ENCODE data around the gene PSPN. TPM values are rescaled to one million over a fixed set of nuclear protein-coding genes. Genes with fewer than 3 reads are reported as not detected.

Gene PSPN
- total and polyA plus RNA-seq, 2 of the 13 experiments (the other 11 are each of a cell fraction or from before 2014, with no cell fraction given) = 0.69 to 1.1 TPM

DNA sequence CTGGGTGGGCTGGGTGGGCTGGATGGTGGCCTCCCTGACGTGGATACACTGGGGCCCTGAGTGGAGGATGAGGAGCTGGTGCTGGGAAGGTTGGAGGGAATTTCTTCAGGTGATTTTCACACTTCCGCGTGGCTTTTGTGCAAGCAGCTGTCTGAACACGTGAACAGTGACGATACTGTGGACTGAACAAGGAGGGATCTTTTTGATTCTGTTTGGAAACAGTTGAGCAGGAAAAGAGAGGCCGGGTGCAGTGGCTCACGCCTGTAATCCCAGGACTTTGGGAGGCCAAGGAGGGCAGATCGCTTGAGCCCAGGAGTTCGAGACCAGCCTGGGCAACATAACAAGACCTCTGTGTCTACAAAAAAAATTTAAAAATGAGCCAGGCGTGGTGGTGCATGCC, 26.3 kb upstream of the PSPN start:
- Histone ChIP-seq H3K79me2 (ENCODE audit: insufficient read depth, low read length) (no peaks in the 10 kb centered on the region), H2AFZ (ENCODE audit: low read length) (no peak overlapping the region), H3K4me3 (replicated peaks in 1 of 3; ENCODE audit: insufficient read depth in 1 of 3, low read depth in 2 of 3, low read length in 3 of 3) (peak overlapping the region in 1 of 3 experiments; percentile 50; a peak in 1 of 6 replicates), H3K27ac (ENCODE audit: extremely low read length, insufficient read depth, low read length) (no peak overlapping the region), H3K36me3 (replicated peaks in 1 of 2; ENCODE audit: control insufficient read depth in 1 of 2, insufficient read depth in 2 of 2, low read length in 2 of 2) (no peaks in the 10 kb centered on the region), H4K20me1 (ENCODE audit: insufficient read depth, low read length) (no peaks in the 10 kb centered on the region), H3K9me3 (ENCODE audit: low read length) (no peaks in the 10 kb centered on the region), H3K27me3 (ENCODE audit: control insufficient read depth in 1 of 2, insufficient read depth in 2 of 2, low read length in 2 of 2) (no peaks in the 10 kb centered on the region), H3K9ac (ENCODE audit: insufficient read depth, low read depth, low read length) (no peak overlapping the region), H3K4me1 (ENCODE audit: insufficient read depth, low read length) (peaks cover 18% of the 10 kb centered on the region), H3K4me2 (ENCODE audit: low read depth, low read length) (peak overlapping the region; percentile 74)
- DNase-seq (ENCODE audit: low spot score) (no peak), FAIRE-seq (no peak), ATAC-seq (no peak)
- ChIA-PET CTCF (ENCODE audit: low intra/inter-chr PET ratio, low total read pairs) (no interaction called here), POLR2A (interaction anchor here (0.6 to 3.3 kb wide), 5 partner anchors 9 to 572 kb away, joined by 3 to 17 read pairs (median 5); partner anchors contain the start of genes ALKBH7, CLPP and GTF2F1)
- no TSS peak for BruUV-seq (replicated peaks)
- 12% methylated on average over 8 of the region's 10 CpGs for WGBS (ENCODE audit: low lambda C conversion rate)
- TF ChIP-seq, protein P1, sequence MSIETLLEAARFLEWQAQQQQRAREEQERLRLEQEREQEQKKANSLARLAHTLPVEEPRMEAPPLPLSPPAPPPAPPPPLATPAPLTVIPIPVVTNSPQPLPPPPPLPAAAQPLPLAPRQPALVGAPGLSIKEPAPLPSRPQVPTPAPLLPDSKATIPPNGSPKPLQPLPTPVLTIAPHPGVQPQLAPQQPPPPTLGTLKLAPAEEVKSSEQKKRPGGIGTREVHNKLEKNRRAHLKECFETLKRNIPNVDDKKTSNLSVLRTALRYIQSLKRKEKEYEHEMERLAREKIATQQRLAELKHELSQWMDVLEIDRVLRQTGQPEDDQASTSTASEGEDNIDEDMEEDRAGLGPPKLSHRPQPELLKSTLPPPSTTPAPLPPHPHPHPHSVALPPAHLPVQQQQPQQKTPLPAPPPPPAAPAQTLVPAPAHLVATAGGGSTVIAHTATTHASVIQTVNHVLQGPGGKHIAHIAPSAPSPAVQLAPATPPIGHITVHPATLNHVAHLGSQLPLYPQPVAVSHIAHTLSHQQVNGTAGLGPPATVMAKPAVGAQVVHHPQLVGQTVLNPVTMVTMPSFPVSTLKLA (IDR thresholded peaks at IDR 0.05) = peak; percentile 59
- TF ChIP-seq HMGA1 (CRISPR knock-in tag; conservative IDR thresholded peaks at IDR 0.05) (no peak), NFIC (IDR thresholded peaks at IDR 0.05; ENCODE audit: low read length) (no peak), ZNF441 (CRISPR knock-in tag; IDR thresholded peaks at IDR 0.05; ENCODE audit: borderline replicate concordance) (peak; percentile 84), ZSCAN31 (CRISPR knock-in tag; IDR thresholded peaks at IDR 0.05; ENCODE audit: low read depth) (no peak), PTBP1 (IDR thresholded peaks at IDR 0.05; ENCODE audit: low read depth, low read length, poor library complexity, severe bottlenecking) (no peak), ZMAT3 (CRISPR knock-in tag; conservative IDR thresholded peaks at IDR 0.05) (0 out of 2 replicates have a peak, but pooled peaks have one; percentile 3), ZNF468 (CRISPR knock-in tag; IDR thresholded peaks at IDR 0.05) (no peak)
- TF ChIP-seq, protein P2, sequence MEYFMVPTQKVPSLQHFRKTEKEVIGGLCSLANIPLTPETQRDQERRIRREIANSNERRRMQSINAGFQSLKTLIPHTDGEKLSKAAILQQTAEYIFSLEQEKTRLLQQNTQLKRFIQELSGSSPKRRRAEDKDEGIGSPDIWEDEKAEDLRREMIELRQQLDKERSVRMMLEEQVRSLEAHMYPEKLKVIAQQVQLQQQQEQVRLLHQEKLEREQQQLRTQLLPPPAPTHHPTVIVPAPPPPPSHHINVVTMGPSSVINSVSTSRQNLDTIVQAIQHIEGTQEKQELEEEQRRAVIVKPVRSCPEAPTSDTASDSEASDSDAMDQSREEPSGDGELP (IDR thresholded peaks at IDR 0.05; ENCODE audit: borderline replicate concordance, low read depth) = peak; percentile 54; the same call in 1 of the 2 replicates
- TF ChIP-seq, protein P3, sequence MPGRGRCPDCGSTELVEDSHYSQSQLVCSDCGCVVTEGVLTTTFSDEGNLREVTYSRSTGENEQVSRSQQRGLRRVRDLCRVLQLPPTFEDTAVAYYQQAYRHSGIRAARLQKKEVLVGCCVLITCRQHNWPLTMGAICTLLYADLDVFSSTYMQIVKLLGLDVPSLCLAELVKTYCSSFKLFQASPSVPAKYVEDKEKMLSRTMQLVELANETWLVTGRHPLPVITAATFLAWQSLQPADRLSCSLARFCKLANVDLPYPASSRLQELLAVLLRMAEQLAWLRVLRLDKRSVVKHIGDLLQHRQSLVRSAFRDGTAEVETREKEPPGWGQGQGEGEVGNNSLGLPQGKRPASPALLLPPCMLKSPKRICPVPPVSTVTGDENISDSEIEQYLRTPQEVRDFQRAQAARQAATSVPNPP (CRISPR knock-in tag; IDR thresholded peaks at IDR 0.05) = no peak
- TF ChIP-seq, protein P4, sequence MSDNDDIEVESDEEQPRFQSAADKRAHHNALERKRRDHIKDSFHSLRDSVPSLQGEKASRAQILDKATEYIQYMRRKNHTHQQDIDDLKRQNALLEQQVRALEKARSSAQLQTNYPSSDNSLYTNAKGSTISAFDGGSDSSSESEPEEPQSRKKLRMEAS (IDR thresholded peaks at IDR 0.05) = peak; percentile 32; the same call in 1 of the 2 replicates
- TF ChIP-seq, protein P5, sequence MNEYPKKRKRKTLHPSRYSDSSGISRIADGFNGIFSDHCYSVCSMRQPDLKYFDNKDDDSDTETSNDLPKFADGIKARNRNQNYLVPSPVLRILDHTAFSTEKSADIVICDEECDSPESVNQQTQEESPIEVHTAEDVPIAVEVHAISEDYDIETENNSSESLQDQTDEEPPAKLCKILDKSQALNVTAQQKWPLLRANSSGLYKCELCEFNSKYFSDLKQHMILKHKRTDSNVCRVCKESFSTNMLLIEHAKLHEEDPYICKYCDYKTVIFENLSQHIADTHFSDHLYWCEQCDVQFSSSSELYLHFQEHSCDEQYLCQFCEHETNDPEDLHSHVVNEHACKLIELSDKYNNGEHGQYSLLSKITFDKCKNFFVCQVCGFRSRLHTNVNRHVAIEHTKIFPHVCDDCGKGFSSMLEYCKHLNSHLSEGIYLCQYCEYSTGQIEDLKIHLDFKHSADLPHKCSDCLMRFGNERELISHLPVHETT (CRISPR knock-in tag; conservative IDR thresholded peaks at IDR 0.05) = no peak
- in situ Hi-C loops (cut with HindIII; ENCODE audit: extremely low pct_ligation_motif_present, low pct_unique_long_range_greater_than_20kb) = no loop called here
- intact Hi-C loops (cut with micrococcal nuclease; ENCODE audit: unreplicated experiment) = no loop called here

Data from HepG2 (cell line).